ENCODE data around the gene ASCC3.

Gene ASCC3

GRCh38 chr6:100549406-100550167 is 331.5 kb downstream of the ASCC3 start:
- no peaks in the 10 kb centered on the region for H3K9me3 Mint-ChIP-seq
- no peak overlapping the region for H3K27ac Mint-ChIP-seq
- no peak overlapping the region for H3K4me3 Mint-ChIP-seq
- H3K4me1 Mint-ChIP-seq, result peaks cover 21% of the 10 kb centered on the region
- no peaks in the 10 kb centered on the region for H3K27me3 Mint-ChIP-seq (ENCODE audit: low read depth)
- TF ChIP-seq CTCF (IDR thresholded peaks at IDR 0.05; ENCODE audit: unreplicated experiment in 3 of 3), result no peak
- H3K36me3 Mint-ChIP-seq (ENCODE audit: low read depth), result peaks cover 8% of the 10 kb centered on the region

GRCh38 chr6:100538086-100538485 is 343.0 kb downstream of the ASCC3 start:
- Mint-ChIP-seq H3K27ac (peak overlapping the region in 1 of 3 experiments; percentile 18), H3K4me3 (no peak overlapping the region), H3K9me3 (no peaks in the 10 kb centered on the region), H3K36me3 (ENCODE audit: low read depth) (peaks cover 10% of the 10 kb centered on the region), H3K27me3 (ENCODE audit: low read depth) (no peaks in the 10 kb centered on the region), H3K4me1 (no peaks in the 10 kb centered on the region)
- TF ChIP-seq CTCF (IDR thresholded peaks at IDR 0.05; ENCODE audit: unreplicated experiment in 3 of 3), result no peak

- Mint-ChIP-seq H3K27me3 (ENCODE audit: low read depth) (no peaks in the 10 kb centered on the region), H3K4me3 (no peak overlapping the region), H3K4me1 (no peaks in the 10 kb centered on the region), H3K27ac (no peak overlapping the region), H3K36me3 (ENCODE audit: low read depth) (peaks cover 8% of the 10 kb centered on the region), H3K9me3 (no peaks in the 10 kb centered on the region)
- no peak for TF ChIP-seq CTCF (IDR thresholded peaks at IDR 0.05; ENCODE audit: unreplicated experiment in 3 of 3)
Observed at GRCh38 chr6:100518588-100518987, 362.5 kb downstream of the ASCC3 start.

- Mint-ChIP-seq H3K9me3 (no peaks in the 10 kb centered on the region), H3K36me3 (ENCODE audit: low read depth) (peaks cover 10% of the 10 kb centered on the region), H3K27ac (no peak overlapping the region), H3K27me3 (ENCODE audit: low read depth) (no peaks in the 10 kb centered on the region), H3K4me1 (no peaks in the 10 kb centered on the region), H3K4me3 (no peak overlapping the region)
- TF ChIP-seq CTCF (IDR thresholded peaks at IDR 0.05; ENCODE audit: unreplicated experiment in 3 of 3), result no peak
Observed at GRCh38 chr6:100517633-100518032, 363.5 kb downstream of the ASCC3 start.

- Mint-ChIP-seq H3K27ac (no peak overlapping the region), H3K4me1 (no peaks in the 10 kb centered on the region), H3K36me3 (ENCODE audit: low read depth) (peaks cover 15% of the 10 kb centered on the region), H3K27me3 (ENCODE audit: low read depth) (no peaks in the 10 kb centered on the region), H3K4me3 (no peak overlapping the region), H3K9me3 (no peaks in the 10 kb centered on the region)
- TF ChIP-seq CTCF (IDR thresholded peaks at IDR 0.05; ENCODE audit: unreplicated experiment in 3 of 3), result no peak
Observed at GRCh38 chr6:100517106-100517505, 364.0 kb downstream of the ASCC3 start.

GRCh38 chr6:100514660-100515059 is 366.5 kb downstream of the ASCC3 start:
- no peak overlapping the region for H3K4me3 Mint-ChIP-seq
- no peaks in the 10 kb centered on the region for H3K27me3 Mint-ChIP-seq (ENCODE audit: low read depth)
- H3K27ac Mint-ChIP-seq, result no peak overlapping the region
- TF ChIP-seq CTCF (IDR thresholded peaks at IDR 0.05; ENCODE audit: unreplicated experiment in 3 of 3), result no peak
- no peaks in the 10 kb centered on the region for H3K9me3 Mint-ChIP-seq
- peaks cover 35% of the 10 kb centered on the region for H3K36me3 Mint-ChIP-seq (ENCODE audit: low read depth)
- H3K4me1 Mint-ChIP-seq, result no peaks in the 10 kb centered on the region
